Measurements from ENCODE around the gene BAIAP2L2. TPM values are rescaled to one million over a fixed set of nuclear protein-coding genes. Genes with fewer than 3 reads are reported as not detected.

Gene BAIAP2L2
- total and polyA plus RNA-seq, 4 donors: 0.33 to 0.46 (median 0.44) TPM; not detected in 1

DNA sequence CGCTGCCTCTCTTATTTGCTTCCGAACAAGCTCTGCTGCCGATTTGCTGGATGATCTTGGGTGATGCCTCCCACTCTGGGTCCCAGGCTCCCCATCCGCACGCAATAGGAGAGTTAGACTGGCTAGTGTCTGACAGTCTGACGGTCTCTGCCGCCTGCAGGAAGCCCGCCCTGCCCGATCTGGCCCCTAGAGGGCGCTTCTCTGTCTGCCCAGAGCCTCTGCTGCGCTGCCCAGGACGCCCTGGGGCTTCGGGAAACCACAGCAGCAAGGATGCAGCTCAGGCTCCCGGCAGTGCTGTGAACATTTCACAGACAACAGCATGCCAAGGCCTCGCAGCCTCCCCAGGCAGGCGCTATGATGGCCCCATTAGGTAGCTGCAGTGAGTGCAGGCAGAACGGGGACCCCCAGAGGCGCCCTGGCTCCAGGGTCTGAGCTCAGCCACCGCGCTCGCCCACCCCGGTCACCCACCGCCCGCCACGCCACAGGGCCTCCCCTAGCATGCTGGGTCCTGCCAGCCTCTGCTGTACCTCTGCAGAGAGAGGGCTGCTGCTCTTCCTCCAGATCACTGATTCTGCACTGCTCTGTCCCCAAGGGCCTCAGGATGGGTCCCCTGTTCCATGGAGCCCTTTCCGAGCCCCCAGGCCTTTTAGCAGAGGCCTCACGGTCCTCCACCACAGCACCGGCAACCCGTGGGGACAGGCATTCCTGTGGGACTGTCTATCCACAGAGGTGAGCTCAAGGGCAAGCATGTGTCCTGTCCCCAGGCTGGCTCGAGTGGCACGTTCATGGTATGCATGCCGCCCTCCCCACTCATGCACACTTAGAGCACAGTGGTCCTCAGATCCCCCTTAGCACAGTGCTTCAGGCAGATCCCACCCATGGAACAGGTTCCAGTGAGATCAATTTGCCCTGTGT, 4.3 kb upstream of the BAIAP2L2 start (continued):
- TF ChIP-seq NR2F2 (IDR thresholded peaks at IDR 0.05): no peak
- peak in 1 of 2 donors; percentile 43 for TF ChIP-seq RXRA (IDR thresholded peaks at IDR 0.05)
- no peak for TF ChIP-seq HNF4A (conservative IDR thresholded peaks at IDR 0.05)
- TF ChIP-seq GABPA (IDR thresholded peaks at IDR 0.05 in 1 of 2, conservative IDR thresholded peaks at IDR 0.05 in 1 of 2): no peak
- TF ChIP-seq, protein P1, sequence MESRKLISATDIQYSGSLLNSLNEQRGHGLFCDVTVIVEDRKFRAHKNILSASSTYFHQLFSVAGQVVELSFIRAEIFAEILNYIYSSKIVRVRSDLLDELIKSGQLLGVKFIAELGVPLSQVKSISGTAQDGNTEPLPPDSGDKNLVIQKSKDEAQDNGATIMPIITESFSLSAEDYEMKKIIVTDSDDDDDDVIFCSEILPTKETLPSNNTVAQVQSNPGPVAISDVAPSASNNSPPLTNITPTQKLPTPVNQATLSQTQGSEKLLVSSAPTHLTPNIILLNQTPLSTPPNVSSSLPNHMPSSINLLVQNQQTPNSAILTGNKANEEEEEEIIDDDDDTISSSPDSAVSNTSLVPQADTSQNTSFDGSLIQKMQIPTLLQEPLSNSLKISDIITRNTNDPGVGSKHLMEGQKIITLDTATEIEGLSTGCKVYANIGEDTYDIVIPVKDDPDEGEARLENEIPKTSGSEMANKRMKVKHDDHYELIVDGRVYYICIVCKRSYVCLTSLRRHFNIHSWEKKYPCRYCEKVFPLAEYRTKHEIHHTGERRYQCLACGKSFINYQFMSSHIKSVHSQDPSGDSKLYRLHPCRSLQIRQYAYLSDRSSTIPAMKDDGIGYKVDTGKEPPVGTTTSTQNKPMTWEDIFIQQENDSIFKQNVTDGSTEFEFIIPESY (IDR thresholded peaks at IDR 0.05): no peak
- no peak for TF ChIP-seq YY1 (IDR thresholded peaks at IDR 0.05)
- no peak for TF ChIP-seq MAX (IDR thresholded peaks at IDR 0.05)

- H3K4me1 ChIP-seq (ENCODE audit: control insufficient read depth in 4 of 4, insufficient read depth in 4 of 4, low read length in 3 of 4): peaks cover 7 to 21% (median 16%) of the 10 kb centered on the region in 4 donors
- no peak overlapping the region for H3K4me3 ChIP-seq (ENCODE audit: low read depth in 1 of 3, low read length in 3 of 3)
- no peaks in the 10 kb centered on the region for H3K27me3 ChIP-seq (ENCODE audit: control insufficient read depth in 4 of 4, insufficient read depth in 4 of 4, low read length in 3 of 4)
- TF ChIP-seq NR2F2 (IDR thresholded peaks at IDR 0.05) (no peak), CTCF (IDR thresholded peaks at IDR 0.05; ENCODE audit: low read depth, low read length, missing input control) (no peak), SP1 (IDR thresholded peaks at IDR 0.05) (no peak), FOXA1 (IDR thresholded peaks at IDR 0.05) (no peak), GABPA (IDR thresholded peaks at IDR 0.05 in 1 of 2, conservative IDR thresholded peaks at IDR 0.05 in 1 of 2) (no peak), REST (IDR thresholded peaks at IDR 0.05) (no peak), RXRA (IDR thresholded peaks at IDR 0.05) (no peak), TAF1 (conservative IDR thresholded peaks at IDR 0.05) (no peak), YY1 (IDR thresholded peaks at IDR 0.05) (no peak), HNF4A (conservative IDR thresholded peaks at IDR 0.05) (no peak), EGR1 (IDR thresholded peaks at IDR 0.05; ENCODE audit: low read depth in 2 of 2) (no peak), ATF3 (IDR thresholded peaks at IDR 0.05) (no peak)
- no peak overlapping the region for H3K27ac ChIP-seq (ENCODE audit: low read depth in 1 of 2, low read length in 2 of 2)
- no peak overlapping the region for H3K9ac ChIP-seq (ENCODE audit: low read depth in 1 of 2, low read length in 2 of 2)
- no peak for DNase-seq (ENCODE audit: low spot score)
- WGBS: 89% methylated on average over 22 of the region's 22 CpGs
- no peaks in the 10 kb centered on the region for H3K9me3 ChIP-seq (ENCODE audit: control insufficient read depth in 4 of 4, low read length in 3 of 4)
- no peaks in the 10 kb centered on the region for H3K36me3 ChIP-seq (ENCODE audit: control insufficient read depth in 4 of 4, insufficient read depth in 3 of 4, low read depth in 1 of 4, low read length in 3 of 4)
Measured at GRCh38 chr22:38112381-38112780, 1.9 kb upstream of the BAIAP2L2 start.
